ENCODE data around the gene TUBB3. TPM values are rescaled to one million over a fixed set of nuclear protein-coding genes. Genes with fewer than 3 reads are reported as not detected.
"Not testable (repeated sequence)": the region's sequence is repeated elsewhere in the genome, so short reads cannot be mapped to it uniquely, and the experiment has no call there.

TUBB3 gene
- total RNA-seq, 4 donors from 2014 or later: 5.3 to 11.8 (median 9.1) TPM

DNA sequence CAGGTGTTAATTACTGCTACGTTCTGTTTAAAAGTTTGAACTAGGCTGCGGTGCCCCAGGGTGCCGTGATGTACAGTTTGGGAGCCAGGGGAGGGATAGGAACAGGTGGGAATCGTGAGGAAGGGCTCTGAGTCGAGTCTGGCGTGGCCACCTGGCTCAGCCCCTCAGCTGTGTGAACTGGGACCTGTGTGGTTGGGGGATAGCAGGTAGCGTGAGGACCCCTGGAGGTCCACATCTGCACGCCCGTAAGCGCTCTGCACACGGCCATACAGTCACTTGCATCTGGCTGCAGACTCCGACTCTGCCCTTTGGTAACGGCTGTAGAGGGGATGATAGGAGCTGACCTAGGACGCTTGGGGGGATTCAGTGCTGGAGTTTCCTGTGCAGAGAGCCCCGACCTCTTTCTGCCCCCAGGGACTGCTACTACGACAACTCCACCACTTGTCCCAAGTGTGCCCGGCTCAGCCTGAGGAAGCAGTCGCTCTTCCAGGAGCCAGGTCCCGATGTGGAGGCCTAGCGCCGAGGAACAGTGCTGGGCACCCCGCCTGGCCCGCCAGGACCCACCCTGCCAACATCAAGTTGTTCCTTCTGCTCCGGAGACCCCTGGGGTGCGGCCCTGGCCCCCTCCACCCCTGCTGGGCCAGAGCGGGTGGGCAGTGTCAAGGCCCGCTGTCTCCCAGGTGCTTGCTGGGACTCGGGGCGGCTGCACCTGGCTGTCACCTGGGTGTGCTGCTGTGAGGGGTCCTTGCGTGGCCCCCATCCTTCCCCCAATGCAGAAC is 42.5 kb downstream of the TUBB3 start:
- no peak overlapping the region for H3K4me3 ChIP-seq
- no peaks in the 10 kb centered on the region for H3K27me3 ChIP-seq
- TF ChIP-seq EP300 (IDR thresholded peaks at IDR 0.05) (no peak), POLR2AphosphoS5 (IDR thresholded peaks at IDR 0.05) (no peak), POLR2A (IDR thresholded peaks at IDR 0.05) (no peak)
- TF ChIP-seq, protein P1, sequence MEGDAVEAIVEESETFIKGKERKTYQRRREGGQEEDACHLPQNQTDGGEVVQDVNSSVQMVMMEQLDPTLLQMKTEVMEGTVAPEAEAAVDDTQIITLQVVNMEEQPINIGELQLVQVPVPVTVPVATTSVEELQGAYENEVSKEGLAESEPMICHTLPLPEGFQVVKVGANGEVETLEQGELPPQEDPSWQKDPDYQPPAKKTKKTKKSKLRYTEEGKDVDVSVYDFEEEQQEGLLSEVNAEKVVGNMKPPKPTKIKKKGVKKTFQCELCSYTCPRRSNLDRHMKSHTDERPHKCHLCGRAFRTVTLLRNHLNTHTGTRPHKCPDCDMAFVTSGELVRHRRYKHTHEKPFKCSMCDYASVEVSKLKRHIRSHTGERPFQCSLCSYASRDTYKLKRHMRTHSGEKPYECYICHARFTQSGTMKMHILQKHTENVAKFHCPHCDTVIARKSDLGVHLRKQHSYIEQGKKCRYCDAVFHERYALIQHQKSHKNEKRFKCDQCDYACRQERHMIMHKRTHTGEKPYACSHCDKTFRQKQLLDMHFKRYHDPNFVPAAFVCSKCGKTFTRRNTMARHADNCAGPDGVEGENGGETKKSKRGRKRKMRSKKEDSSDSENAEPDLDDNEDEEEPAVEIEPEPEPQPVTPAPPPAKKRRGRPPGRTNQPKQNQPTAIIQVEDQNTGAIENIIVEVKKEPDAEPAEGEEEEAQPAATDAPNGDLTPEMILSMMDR (IDR thresholded peaks at IDR 0.05): no peak
- peaks cover 0 to 5% (median 0%) of the 10 kb centered on the region in 3 donors for H3K9me3 ChIP-seq
- no peak for ATAC-seq
- WGBS, 2 donors (ENCODE audit: low coverage in 1 of 2): 95% methylated on average over 3 of the region's 30 CpGs; no CpG with 5 or more reads in 1 of the 2 donors
- peaks cover 0 to 4% (median 0%) of the 10 kb centered on the region in 3 donors for H3K4me1 ChIP-seq
- peaks cover 0 to 79% of the 10 kb centered on the region in 2 donors for H3K36me3 ChIP-seq
- no peak overlapping the region for H3K27ac ChIP-seq

DNA sequence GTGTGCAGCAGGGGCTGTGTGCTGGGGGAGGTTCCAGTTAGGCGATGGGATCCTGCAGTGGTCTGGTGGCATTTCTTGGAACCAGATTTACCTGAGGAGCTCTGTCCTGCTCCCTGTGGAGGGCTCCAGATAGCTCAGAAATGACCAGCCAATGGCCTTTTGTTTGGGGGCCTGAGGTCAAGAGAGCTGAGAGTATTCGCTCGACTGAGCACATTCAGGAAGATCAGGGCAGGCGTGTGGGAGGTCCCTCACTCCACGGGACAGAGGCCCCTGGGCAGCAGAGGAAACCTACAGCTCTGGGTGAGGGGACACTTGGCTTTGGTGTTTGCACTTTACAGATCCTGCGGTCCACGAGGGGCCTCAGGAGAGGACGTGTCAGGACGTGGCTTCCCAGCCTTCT is 43.6 kb downstream of the TUBB3 start:
- TF ChIP-seq, protein P1 (IDR thresholded peaks at IDR 0.05): no peak
- no peak for TF ChIP-seq POLR2AphosphoS5 (IDR thresholded peaks at IDR 0.05)
- TF ChIP-seq EP300 (IDR thresholded peaks at IDR 0.05): no peak
- TF ChIP-seq POLR2A (IDR thresholded peaks at IDR 0.05): no peak
- no peak for ATAC-seq
- Histone ChIP-seq H3K4me3 (no peak overlapping the region), H3K9me3 (peaks cover 0 to 5% (median 0%) of the 10 kb centered on the region in 3 donors), H3K36me3 (peaks cover 0 to 68% of the 10 kb centered on the region in 2 donors), H3K4me1 (peaks cover 0 to 16% (median 10%) of the 10 kb centered on the region in 3 donors), H3K27ac (no peak overlapping the region), H3K27me3 (no peaks in the 10 kb centered on the region)
- WGBS, 2 donors (ENCODE audit: low coverage in 1 of 2): no CpG with 5 or more reads among the region's 9 CpGs

DNA sequence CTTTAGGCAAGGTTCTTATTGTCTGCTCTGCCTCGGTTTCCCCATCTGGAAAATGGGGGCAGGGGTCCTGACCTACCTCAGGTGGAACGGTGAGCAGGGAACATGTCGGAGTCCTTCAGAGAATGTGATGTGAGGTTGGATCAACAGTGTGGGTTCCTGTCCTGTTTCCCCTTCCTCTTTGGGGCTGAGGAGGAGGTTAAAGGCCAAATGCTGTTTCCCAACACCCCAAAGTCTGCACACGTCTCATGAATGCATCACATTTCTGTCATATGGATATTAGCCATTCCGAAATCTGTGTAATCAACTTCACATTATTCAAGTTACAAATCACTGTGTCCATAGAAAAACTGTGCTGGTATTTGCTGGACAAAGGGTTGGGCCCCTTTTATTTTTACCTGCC is 44.3 kb downstream of the TUBB3 start:
- WGBS, 2 donors (ENCODE audit: low coverage in 1 of 2): 70 to 87% methylated on average over 3 of the region's 5 CpGs
- H3K27ac ChIP-seq, H3K27me3 ChIP-seq, H3K4me3 ChIP-seq, H3K9me3 ChIP-seq, ATAC-seq: not testable (repeated sequence)
- H3K36me3 ChIP-seq: peaks cover 0 to 61% of the 10 kb centered on the region in 2 donors
- peaks cover 0 to 20% (median 13%) of the 10 kb centered on the region in 3 donors for H3K4me1 ChIP-seq

DNA sequence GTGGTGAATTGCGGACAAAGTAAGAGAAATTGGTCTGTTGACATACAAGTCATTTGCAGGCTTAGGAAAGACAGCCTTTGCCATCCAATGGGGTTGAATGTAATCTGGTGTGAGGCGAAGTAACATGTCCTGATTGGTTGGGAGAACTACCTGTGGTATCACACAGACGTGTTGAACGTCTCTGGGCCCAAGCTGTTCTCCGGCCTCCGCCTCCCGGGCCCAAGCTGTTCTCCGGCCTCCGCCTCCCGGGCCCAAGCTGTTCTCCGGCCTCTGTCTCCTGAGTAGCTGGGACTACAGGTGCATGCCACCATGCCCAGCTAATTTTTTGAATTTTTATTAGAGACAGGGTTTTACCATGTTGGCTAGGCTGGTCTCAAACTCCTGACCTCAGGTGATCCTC is 44.9 kb downstream of the TUBB3 start:
- 88 to 90% methylated on average over 6 to 11 of the region's 11 CpGs for WGBS, 2 donors (ENCODE audit: low coverage in 1 of 2)
- H3K27ac ChIP-seq, H3K27me3 ChIP-seq, H3K9me3 ChIP-seq, ATAC-seq, H3K4me3 ChIP-seq: not testable (repeated sequence)
- H3K36me3 ChIP-seq: peaks cover 0 to 55% of the 10 kb centered on the region in 2 donors
- peaks cover 0 to 22% (median 13%) of the 10 kb centered on the region in 3 donors for H3K4me1 ChIP-seq

DNA sequence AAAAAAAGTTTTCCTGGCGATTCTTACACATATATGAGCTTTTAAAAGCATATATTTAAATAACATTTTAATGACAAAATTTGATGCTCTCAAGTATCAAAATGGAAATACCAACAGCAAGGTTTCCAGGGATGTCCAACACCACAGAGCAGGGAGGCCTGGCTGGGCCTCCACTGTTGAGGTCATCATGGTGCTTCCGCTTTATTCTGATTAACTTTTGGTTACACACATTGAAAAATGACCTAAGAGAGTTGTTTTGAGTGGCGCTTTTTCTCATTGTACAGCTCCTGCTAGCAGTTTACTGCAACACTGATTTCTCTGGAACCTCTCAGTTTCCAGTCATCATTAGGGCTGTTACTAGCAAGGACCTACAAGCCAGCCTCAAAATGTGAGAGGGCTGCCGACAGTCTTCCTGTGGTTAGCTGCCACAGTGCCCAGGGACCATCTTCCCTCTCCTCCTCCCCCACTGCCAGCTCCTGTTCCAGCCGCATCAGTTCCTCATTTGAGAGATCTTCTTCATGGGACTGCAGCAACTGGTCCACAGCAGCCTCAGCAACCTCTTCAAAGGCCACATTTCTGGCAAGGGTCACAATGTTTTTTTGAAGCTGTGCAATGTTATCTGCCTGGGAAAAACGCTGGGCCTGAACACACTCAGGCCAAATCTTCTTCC is 46.7 kb downstream of the TUBB3 start:
- 89 to 96% methylated on average over 5 of the region's 6 CpGs for WGBS, 2 donors (ENCODE audit: low coverage in 1 of 2)
- ATAC-seq: no peak
- H3K36me3 ChIP-seq: peaks cover 0 to 38% of the 10 kb centered on the region in 2 donors
- peaks cover 0 to 5% (median 0%) of the 10 kb centered on the region in 3 donors for H3K9me3 ChIP-seq
- no peak for TF ChIP-seq POLR2AphosphoS5 (IDR thresholded peaks at IDR 0.05)
- TF ChIP-seq, protein P1 (IDR thresholded peaks at IDR 0.05): no peak
- TF ChIP-seq POLR2A (IDR thresholded peaks at IDR 0.05): no peak
- TF ChIP-seq EP300 (IDR thresholded peaks at IDR 0.05): no peak
- H3K27me3 ChIP-seq: no peaks in the 10 kb centered on the region
- H3K4me1 ChIP-seq: peaks cover 0 to 38% (median 20%) of the 10 kb centered on the region in 3 donors
- H3K27ac ChIP-seq: no peak overlapping the region
- no peak overlapping the region for H3K4me3 ChIP-seq

Measured in gastroesophageal sphincter (tissue), 4 donors.